ENCODE measurements around the gene SLC25A25.

Gene SLC25A25

GRCh38 chr9:128077847-128078503, 9.9 kb downstream of the SLC25A25 start:
- no peak for DNase-seq

GRCh38 chr9:128078504-128079434, 10.7 kb downstream of the SLC25A25 start:
- DNase-seq, result no peak

GRCh38 chr9:128080206-128080605, 12.2 kb downstream of the SLC25A25 start:
- no peak for DNase-seq

DNA sequence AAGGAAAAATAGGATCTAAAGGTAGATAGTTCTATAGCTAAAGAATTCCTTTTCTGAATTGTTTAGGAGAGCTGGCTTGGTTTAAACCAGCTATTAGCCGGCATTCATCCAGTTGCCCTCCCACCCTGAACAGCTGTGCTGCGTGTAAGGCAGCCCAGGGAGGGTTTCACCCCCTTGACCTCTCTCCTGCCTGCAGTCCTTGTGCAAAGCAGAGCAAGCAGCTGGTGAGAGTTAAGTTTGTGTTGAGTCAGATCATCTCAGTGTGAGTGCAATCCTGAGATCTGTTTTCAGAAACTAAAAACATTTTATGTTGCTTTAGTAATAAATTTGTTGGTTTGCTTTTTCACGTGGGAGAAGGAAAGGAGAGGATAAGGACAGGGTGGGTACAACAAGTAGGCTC, 13.0 kb downstream of the SLC25A25 start:
- no peak for DNase-seq

DNA sequence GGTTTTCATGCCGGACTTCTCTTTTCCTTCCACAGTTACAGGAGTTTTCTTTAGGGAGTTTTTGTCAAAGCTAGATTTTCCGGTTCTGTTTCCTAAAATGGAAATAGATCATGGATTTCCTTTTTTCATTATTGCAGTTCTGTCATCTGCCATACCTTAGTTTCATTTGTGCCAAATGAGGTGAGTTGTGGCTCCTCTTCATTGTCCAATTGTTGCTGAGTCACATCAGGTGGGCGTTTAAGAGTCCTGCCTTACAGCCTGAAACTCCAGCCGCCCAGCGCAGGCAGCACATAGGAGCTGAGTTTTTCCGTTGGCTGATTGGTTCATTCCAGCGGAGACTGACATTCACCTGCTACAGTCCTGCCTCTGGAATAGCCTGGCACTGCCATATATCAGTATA, 14.1 kb downstream of the SLC25A25 start:
- no peak for DNase-seq

- no peak for DNase-seq
These were observed 16.7 kb downstream of the SLC25A25 start for GRCh38 chr9:128084746-128085145.

- no peak for DNase-seq
These were observed 17.9 kb downstream of the SLC25A25 start for GRCh38 chr9:128085943-128086342.

GRCh38 chr9:128087262-128087661, 19.2 kb downstream of the SLC25A25 start:
- no peak for DNase-seq

GRCh38 chr9:128088253-128088945, 20.4 kb downstream of the SLC25A25 start:
- no peak for DNase-seq

- DNase-seq, result no peak
These were observed 21.3 kb downstream of the SLC25A25 start for GRCh38 chr9:128089299-128089698.

DNA sequence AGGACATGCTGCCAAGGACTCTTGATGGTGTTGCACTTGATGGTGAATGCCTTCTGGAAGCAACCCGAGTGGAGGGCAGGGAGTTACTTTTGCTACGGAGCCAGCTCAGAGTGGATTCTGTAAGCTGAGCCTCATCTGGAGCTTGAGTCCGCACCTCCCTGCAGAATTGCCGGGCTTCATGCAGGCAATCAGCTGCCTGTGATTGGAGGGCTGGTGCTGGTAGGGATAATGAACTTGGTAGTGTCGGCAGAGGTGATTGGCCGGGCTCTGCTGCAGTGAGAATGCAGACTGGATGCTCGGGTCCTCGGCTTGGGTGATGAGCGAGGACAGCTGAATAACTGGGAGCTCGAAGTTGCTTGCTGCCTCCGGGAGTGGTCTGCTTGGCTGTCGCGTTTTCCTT, 23.1 kb downstream of the SLC25A25 start:
- no peak for DNase-seq

GRCh38 chr9:128091571-128091970, 23.5 kb downstream of the SLC25A25 start:
- DNase-seq, result no peak

DNA sequence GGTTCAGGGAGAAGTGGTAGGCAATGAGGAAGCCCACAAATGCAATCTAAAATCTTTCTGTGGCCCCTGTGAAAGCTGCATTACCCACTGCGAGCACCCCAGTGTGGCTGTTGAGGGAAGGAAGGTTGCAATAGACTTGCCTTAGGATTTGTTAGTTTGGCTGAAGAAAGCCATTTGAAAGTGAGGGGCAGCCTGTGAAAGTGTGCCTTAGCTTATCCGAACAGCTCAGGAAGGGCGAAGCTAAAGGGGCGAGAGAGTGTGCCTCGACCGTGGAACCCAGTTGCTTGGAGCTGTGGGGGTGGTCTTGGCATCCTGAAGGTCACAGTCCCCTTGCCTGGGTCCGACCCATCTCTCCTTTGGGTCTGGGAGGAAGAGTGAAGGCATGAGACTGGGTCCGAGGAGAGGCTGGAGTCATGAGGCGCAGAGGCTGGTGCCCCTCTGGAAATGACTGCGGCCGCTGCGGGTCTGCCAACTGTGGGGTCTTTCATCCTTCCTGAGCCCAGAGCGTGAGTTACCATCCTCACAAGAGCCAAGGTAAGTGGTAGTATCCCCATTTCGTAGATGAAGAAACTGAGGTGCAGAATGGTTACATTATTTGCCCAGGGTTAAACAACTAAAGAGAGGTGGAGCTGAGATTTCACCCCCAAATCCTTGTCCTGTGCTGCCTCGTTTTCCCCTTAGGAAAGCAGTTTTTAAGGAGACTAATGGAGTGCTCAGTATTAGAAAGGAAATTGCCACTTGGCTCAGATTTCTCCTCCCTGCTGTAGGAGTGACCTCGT, 24.4 kb downstream of the SLC25A25 start:
- DNase-seq, result no peak

DNA sequence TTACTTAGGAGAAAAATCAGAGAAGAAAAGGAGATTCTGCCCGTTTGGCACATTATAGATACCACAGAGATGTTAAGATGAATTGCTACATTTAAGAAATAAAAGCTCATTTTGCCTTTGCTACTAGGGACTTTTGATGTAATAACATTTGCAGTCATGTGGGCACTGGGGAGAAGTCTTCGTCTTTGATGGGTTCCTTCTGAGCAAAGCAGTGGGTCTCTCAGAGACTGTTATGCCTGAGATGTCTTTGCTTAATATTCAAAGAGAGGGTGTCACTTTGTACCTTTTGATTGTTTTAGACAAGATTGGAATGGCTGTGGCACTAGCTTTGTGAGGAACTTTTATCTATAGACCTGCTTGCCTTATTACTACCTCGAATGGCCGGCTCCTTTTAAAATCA, 25.0 kb downstream of the SLC25A25 start:
- no peak for DNase-seq

DNA sequence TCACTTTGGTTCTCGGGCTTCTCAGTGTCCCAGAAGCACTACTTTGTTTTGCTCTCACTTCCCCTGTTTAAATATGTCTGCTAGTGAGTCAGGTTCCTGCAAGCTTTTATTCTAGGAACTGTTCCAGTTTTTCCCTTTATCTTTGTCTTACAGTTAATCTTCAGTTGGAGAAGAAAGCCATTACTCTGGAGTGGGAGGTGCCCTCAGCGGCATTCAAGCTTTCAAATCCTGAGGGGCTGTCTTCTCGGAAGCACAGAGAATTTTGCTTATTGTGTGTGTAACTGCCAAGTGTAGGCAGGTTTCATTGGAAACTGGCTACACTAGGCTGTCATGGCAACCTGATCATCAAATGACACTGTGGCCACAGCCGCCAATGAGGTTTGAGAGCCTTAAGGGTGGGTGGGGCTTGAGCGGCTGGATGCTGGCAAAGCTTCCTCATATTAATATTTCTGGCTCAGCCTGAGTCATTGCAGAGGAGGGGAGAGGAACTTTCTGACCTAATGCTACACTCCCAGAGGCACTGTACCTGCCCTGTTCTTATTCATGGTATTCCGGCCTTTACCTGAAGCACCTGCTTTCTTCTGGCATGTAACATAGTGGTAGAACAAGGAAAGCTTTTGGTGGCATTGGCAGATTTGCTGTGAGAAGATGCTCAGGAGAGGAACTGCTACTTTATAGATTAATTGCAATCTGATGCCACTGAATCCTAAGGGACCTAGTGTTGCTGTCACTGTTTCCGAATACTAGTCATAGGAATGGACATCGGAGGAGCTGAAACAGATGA, 26.3 kb downstream of the SLC25A25 start:
- DNase-seq, result peak; percentile 87

- no peak for DNase-seq
These were observed 27.0 kb downstream of the SLC25A25 start for GRCh38 chr9:128094950-128095544.

- no peak for DNase-seq
These were observed 28.8 kb downstream of the SLC25A25 start for GRCh38 chr9:128096616-128097536.

DNA sequence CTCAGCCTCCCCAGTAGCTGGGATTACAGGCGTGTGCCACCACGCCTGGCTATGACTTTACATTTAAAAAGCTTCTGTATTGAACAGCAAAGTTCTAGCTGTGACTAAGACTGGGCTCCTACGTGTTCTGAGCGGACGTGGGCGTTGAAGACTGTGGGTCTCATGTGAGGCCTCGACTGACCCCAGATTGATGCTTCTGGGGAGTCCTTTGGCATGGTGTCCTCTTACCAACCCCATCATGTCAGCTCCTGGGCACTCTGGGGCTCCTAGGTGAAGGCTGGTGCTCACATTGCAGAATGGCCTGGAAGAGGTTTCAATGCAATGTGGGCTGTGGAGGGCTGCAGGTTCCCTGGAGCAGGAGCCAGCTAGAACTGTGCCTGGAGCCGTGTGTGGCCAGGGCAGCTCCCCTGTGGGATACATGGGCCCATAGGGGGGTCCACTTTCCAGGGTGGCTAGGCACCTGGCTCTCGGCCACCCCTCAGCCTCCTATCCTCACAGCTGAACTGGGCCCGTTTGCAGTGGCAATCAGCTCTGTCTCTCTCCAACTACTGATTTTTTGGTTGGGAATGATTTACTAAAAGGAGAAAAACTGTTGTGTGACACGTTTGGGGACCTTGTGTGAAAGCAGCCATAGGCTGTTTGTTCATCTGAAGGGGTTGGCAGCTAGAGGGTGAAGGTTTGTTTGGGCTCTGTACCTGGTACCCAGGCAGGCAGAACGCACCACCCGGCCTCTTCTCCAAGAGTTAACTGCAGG, 29.7 kb downstream of the SLC25A25 start:
- no peak for DNase-seq
